Activated CD8-positive, alpha-beta memory T cell treated with anti-CD3 and anti-CD28 coated beads for 24 hours (primary cell): ENCODE data around the gene SOX6.

Experiments
- DNase-seq: peaks from one replicate; pipeline ENCODE4 v3.0.0-alpha.2; 2020

The SOX6 gene

DNA sequence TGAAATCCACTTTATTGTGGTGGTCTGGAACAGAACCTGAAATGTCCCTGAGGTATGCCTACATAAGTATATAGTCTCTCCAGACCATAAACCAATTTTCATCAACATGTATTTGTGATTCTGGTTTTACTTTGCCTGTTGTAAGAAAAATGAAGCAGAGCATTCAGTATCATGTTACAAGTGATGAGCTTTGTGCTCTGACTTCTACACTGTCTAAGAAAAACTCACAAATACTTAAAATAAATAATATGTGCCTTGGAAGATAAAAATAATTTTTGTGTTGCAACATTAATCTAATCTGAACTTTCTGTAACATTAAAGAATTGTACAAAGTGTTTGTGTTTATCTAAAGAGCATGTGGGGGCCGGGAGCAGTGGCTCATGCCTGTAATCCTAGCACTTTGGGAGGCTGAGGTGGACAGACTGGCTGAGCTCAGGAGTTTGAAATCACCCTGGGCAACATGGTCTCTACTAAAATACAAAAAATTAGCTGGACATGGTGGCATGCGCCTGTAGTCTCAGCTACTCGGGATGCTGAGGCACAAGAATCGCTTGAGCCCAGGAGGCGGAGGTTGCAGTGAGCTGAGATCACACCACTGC, 219.5 kb downstream of the SOX6 start:
- DNase-seq, result no peak

DNA sequence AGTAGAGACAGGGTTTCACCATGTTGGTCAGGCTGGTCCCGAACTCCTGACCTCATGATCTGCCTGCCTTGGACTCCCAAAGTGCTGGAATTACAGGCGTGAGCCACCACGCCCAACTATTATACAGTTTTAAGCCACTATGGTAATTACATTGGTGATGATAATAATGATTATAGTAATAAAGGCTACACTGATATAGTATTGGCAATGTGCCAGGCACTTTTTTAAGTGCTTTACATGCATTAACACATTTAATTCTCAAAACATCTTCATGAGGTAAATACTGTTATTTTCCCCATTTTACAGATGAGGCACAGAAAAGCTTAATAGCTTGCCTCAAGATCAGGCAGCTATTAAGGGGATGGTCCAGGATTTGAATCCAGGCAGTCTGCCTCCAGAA, 222.5 kb downstream of the SOX6 start:
- DNase-seq, result no peak

DNA sequence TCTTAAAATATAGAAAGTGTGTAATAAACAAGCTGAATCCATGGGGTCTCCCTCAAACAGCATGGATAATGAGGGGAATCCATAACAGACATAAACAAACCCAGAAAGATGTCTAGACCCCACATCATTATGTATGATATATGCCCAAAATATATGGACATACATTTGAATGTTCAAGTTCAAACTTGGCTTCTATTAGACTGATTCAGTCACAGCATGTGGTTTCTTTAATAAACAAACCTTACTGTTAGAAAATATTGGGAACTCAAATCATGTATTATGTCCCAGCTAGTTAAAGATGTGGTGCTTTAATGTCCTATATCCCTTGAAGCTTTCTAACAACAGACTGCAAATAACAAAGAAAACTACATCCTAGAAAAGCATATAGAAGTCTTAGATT, 228.6 kb downstream of the SOX6 start:
- no peak for DNase-seq

DNA sequence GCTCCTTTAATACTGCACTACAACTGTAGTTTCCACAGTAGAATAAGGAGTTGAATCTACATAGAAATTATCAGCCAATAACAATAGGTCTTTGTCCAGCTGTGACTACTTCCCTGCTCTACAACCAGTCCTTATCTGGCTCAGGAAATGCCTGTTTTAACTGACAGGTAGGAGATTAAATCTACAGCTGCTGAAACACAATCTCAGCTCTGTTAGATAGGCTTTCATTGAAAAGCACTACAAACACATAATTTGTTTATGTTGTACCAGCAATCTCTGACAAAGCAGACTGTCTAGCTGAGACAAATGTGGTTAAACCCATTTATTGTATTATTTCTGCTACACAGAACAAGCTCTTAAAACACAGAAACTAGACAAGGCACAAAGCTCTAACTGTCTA, 230.0 kb downstream of the SOX6 start:
- DNase-seq, result no peak

DNA sequence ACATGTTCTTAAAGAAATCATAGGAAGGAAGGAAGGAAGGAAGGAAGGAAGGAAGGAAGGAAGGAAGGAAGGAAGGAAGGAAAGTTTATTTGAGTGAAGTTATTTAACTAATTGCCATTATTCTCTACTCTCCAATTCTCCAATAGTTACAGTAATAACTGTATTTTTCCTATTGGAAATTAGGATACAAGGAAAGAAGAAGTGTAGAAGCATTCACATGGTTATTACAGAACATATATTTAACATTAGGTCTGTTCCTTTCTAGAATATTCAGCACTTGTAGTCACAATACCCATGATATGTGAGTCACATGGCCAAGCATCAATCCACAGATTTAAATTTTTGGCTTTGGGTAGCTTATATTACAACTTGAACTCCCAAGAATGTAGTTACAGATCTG, 230.6 kb downstream of the SOX6 start:
- no peak for DNase-seq

DNA sequence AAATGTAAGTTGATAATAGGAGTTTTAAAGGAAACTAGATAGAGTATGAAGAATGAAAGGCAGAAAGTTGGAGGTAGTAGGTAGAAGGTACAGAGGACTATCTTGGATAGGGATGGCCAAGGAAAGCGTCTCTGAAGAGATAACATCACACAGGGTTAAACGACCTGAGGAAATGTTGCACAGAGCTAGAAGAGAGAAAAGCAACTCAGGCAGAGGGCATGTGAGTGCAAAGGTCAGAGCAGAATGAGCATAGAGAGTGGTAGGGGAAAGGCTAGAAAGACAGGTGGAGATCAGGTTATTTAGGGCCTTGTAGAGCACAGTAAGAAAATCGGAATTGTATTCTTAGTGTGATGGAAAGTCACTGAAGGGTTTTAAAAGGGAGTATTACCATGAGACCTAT, 232.0 kb downstream of the SOX6 start:
- no peak for DNase-seq

DNA sequence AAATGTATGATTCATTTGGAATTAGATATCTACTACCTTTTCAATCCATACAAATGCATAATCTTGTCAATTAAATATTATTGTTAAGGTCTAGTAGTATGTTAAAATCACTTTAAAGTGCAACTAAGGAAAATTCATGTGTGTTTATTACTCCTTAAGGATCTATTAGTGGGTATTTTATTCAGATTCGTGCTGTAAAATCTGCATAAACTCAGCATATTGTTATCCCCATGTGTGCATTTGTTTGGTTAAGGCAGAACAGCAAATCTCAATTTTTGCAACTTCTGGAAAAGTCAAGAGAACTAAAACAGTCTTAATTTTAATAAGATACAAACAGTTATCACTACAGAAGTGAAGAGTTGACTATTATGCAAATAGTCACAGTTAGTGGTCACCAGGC, 234.5 kb downstream of the SOX6 start:
- no peak for DNase-seq

DNA sequence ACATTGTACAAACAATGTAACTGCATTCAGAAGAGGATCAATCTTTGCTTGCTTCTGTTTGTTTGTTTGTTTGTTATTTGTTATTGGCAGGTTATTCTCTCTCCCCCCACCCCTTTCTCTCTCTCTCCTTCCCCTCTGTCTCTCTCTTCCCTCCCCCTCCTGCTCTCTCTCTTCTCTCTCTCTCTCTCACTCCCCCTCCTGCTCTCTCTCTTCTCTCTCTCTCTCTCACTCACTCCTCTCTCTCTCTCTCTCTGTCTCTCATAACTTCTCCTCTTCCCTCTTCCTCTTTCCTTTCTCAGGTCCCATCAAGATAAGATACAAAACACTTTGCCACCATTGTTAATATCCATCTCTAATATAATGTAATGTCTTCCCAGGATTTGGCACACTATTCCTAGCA, 236.3 kb downstream of the SOX6 start:
- DNase-seq, result no peak

DNA sequence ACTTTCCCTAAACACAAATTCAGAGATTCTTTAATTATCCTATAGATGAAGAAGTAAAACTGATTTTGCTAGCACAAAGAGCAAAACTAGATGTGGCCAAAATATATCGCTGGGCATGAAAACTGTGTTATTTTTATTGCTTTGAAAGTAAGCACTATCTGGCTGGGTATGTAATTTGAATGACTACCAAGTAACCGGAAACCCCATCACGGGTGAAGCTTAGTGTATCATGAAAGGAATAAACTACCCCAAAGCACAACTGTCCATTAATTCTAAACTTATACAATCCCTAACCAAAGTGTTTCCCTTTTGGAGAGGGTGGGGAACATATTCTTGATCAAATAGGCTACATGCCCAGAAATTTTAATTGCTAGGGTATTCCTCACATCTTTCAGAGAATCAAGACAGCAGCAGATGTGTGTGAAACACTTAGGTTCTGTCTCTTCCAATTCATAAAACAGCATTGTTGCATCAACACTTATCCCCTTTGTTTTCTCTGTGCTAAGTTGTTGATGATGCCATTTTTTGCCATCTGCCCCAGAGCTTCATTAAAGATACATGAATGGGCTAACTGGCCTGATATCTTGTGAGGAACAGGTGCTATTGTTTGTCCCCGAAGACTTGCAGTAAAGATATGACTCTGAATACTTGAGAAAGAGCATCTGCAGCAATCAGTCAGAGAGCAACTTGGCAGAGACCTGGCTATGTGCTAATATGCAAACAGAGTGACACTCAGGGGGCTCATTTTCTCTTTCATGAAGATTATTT, 238.2 kb downstream of the SOX6 start:
- no peak for DNase-seq

DNA sequence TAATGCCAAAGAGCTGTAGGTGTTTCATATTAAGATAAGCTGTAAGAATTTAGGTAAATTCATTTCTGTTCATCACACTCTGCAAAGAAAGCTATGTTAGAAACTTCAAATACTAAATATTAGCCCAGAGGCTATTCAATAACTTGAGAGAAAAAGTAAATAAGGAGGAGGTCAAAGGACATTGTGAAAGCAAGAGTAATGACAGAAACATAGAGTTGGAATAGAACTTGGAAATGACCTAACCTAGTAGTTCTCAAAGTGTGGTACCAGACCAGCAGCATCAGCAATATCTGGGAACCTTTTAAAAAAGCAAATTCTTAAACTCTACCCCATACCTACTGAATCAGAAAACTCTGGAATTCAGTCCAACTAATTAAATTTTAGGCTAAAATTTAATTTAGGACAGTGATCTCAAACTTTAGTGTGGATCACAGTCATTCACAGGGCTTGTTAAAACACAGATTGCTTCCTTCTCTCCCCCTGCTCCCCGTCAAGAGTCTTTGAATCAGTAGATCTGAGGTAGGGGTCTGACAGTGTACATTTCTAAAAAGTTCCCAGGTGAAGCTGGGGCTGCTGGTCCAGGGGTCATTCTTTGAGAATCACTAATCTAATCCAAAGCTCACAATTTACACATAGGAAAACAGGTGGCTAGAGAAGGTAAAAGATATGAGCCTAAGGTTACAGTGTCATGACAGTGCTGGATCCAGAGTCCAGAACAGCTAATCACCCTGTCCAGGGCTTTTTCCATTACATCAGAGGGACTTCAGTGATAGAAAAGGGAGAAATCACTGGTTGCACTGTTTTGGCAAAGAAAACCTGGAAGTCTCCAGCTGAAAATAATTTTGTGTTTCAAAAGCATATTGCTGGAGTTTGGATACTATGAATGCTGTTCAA, 241.1 kb downstream of the SOX6 start:
- no peak for DNase-seq

DNA sequence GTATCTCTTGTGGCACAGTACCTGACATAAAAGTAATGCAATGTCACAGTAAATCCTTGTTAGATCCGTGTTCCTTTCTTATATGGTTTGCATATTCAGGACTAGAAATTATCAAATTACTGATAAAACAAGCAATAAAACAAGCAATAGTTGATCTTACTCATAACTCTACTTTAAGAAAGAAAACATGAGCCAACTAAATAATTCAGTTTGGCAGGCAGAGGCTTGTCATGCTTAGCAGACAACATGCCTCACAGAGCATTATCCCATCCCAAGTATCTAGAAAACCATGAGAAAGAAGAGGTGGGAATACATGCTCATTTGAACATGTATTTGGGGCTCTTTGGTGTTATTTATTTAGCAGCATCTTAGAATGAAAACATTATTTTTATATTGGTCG, 241.9 kb downstream of the SOX6 start:
- no peak for DNase-seq

DNA sequence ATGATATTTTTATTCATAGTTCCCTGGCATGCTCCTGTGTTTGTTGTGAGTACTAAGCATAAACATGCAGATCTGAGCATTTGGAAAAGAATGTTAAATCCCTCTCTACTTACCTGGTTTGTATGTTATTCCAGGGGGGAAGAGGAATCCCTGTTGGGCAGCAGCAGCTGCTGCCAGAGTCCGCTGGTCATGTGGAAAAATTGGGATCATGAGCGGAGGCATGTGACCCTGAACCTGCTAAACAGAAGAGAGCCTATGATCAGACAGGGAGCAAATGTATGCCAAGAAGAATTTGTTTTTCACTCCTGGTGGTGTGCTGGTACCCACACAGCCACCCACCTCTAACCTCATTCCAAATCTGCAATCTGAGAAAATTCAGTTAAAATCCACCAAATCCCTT, 244.7 kb downstream of the SOX6 start:
- no peak for DNase-seq

DNA sequence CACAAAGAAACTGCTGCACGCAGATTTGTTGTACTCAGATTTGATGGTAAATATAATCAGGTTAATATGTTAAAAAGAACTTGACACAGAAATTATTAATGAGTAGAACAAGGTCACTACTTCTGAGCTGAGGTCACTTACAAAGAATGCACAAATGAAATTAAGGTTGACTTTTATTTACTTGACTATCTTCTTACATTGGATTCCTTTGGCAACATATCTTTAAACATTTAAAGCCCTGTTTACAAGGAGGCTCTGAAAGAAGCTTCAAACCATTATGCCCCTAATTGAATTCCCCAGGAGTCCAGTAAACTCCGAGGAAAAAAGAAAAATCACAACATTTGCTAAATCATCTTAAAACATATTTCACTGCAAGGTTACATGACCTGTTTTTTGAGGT, 245.5 kb downstream of the SOX6 start:
- no peak for DNase-seq

DNA sequence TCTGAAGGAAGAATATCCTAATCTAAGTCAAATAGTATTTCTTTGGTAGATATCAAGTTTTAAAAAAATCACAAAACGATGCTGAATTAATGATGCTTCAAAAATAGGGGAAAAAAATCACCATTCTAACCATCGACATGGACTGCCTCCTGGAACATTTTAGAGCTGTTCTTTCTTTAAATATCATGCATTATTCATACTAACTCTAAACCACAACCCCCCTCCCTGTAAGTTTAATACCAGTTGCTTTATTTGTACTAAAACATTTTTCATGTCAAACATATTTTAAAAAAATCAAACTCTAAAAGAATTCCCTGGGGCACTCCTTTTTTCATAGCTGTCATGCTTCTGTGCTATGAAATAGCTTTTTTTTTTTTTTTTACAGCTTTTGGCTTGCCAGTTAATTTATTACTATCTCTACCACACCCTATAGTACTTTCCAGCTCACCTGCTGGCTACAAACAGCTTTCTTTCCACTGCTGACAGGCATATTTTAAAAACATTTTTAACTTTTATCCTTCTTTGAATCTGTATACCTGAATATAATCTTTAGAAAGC, 256.9 kb downstream of the SOX6 start:
- no peak for DNase-seq

DNA sequence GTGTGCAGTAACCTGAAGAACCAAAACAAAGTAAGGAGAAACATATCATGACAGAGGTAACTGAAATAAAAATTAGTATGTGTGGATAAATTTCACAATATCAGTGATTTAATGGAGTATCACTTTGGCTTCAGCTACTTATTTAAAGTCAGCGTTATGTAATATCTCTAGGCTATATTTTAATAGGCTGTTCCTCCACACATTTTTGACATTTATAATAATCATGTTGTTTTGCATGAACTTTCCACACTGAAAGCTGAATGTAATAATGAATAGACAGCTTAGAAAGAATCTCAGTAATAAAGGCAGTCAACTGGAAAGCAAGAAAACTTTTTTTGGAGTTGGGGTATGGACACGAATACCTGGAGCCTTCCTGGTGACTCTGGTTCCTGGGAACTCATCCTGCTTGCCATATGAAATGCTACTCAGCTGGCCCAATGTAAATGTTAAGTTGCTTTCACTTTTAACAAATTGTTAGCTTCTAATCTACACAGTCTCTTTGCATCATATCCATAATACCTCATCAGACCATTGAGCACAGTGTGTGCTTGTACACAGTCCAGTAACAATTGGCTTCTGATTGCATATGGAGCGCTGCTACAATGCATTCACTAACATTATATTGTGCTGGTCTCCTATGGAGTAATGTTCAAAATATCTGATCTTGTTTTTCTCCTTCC, 257.7 kb downstream of the SOX6 start:
- DNase-seq, result no peak

DNA sequence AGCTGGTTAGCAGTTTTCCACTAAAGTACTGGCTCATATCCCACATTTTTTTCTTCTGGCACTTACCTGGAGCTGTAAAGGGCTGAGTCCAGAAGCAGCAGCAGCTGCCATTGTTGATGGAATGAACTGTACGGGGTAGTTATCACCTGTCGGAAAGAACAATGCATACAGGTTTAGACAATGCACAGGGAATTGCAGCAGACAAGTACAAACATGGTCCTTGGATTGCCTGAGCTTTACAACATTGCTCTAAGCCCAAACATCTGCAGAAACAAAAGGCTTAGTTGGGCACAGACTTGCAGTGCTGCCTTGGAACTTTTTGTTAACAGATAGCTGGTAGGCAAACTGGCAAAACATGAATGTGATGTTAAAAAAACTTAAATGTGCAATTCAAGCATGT, 258.8 kb downstream of the SOX6 start:
- DNase-seq, result no peak

DNA sequence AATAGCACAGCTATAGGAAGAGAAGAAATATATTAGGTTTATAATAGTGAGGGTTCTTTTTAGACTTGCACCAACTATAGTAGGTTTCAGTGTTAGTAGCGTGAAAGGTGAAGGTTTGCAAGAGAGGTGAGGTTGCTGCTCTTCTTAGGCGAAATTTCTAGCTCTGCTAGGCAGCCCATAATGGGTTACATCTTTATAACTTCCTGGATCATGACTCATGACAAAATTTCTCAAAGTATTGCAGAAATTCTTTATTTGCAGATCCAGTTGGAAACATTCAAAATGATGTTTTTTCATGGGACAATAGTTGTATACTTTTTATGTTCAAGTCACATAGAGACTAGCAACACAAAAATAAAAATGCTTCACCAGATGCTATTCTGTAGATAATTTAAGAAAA, 260.0 kb downstream of the SOX6 start:
- no peak for DNase-seq

DNA sequence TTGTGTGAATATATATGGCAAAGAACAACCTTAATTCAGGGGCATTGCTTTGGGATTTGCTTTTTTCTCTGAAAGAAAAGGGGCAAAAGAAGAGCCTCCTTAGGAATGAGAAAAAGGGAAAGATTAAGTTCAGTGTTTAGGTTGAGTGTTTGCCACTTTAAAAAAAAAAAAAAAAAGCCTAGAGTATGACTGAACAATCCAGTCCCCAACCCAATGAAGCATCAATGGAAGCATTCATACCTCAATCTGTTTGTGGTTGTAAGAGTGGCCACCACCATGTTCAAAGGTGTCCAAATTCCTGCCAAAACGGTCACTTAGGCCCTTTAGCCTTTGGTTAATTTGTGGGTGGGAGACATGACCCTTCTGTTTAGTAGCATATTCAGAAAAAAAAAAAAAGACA, 260.6 kb downstream of the SOX6 start:
- DNase-seq, result no peak

DNA sequence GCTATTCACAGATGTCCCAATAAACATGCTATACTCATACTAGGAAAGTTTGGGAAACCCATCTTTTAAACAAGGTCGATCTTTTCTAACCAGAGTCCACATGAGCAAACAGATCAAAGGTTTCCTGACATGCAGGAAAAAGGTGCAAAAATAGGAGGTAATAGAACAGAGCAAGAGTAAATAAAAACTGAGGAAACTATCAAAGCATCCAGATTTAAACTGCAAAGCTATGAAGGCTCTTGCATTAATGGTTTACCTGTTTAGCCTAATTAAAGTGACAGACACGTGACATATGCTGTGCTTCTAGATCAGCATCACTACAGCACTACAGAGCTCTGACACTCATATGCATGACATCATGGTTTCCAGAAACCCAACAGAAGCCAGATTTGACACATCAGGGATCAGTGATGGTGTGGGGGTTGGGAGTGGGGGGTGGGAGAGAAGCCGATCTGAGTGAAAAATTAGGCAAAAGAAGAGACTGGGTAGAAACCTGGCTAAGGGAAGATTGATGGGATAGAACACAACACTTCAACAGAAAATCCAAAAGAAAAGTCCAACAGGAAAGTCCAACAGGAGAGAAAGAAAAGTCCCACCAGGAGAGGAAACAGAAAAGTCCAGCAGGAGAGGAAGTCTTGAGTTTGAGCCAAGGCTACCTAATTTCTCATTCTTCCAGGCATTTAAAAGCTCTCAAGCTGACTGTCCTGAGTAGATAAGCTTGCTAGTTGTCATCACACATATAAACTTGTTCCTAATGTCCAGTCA, 262.3 kb downstream of the SOX6 start:
- DNase-seq, result no peak

DNA sequence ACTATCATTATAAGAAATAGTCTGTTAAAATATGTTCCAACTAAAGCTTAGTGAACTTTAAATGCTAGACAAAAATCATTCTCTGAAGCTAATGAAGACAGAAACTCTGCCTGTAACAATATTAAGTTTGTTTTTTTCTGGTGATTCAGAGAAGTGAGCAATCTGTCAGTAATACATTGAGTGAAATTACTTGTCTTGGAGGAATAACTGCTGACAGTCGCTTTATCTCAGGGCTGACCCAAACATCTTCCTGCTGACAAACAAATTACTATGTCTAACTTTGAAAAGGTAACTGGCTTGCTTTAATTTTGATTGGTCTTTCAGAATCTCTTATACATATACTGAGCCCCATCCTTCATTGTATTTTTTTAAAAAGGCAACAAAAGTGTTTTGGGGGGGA, 264.5 kb downstream of the SOX6 start:
- no peak for DNase-seq

DNA sequence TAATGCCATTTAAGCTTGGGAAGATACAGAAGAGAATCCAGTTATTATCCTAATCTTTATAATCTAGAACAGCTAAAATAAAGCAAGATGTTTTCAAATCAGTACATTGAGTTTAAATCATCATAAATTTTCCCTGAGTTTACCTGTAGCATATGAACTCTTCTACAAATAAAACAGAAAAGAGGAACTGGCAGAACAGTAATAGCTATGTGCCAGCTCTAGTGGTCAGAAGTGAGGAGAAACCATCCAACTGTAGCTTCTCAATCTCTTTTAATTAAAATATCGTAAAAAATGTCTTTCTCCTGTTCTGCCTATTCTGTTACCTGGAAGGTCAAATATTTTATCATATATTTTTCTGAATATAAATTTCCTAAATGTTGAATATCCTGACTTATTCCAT, 266.9 kb downstream of the SOX6 start:
- DNase-seq, result no peak

DNA sequence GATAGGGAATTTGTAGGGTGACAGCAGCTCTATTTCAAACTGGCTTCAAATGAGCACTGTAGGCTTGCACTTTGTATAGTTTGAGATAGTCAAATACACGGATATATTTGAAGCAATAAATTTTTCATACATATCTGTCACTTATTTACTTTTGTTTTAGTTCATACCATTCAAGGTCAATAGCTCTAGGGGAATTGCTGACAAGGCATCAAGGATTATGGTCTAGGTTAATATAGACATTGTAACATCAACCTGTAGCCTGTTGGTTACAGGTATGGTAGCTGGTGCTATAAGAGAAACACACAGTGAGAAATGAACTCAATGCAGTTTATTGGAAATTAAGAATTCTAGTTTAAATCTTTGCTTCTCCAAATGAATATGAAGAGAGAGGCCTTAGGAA, 267.6 kb downstream of the SOX6 start:
- no peak for DNase-seq
